Osteocyte (in vitro differentiated cells): Measurements from ENCODE around the gene TUBB6. TPM values are rescaled to one million over a fixed set of nuclear protein-coding genes. Genes with fewer than 3 reads are reported as not detected.
A peak's percentile ranks its signal among the peaks of the same experiment; 100 is the strongest.

ENCODE experiments used
- DNase-seq: peaks from one replicate; pipeline ENCODE4 v3.0.0; 2021; ENCODE audit warnings: mixed read lengths; ENCODE audit not compliant: unreplicated experiment; ENCODE audit errors: extremely low spot score
- H3K27ac Mint-ChIP-seq: one replicate; pipeline ENCODE4 v1.8.0; 2021; ENCODE audit warnings: mild to moderate bottlenecking, mixed read lengths; ENCODE audit not compliant: unreplicated experiment
- H3K27me3 Mint-ChIP-seq: one replicate; pipeline ENCODE4 v1.8.0; 2021; ENCODE audit warnings: mixed read lengths; ENCODE audit not compliant: unreplicated experiment
- H3K36me3 Mint-ChIP-seq: one replicate; pipeline ENCODE4 v1.8.0; 2021; ENCODE audit warnings: mixed read lengths; ENCODE audit not compliant: unreplicated experiment
- H3K4me1 Mint-ChIP-seq: one replicate; pipeline ENCODE4 v1.8.0; 2021; ENCODE audit warnings: mixed read lengths; ENCODE audit not compliant: unreplicated experiment
- H3K4me3 Mint-ChIP-seq: one replicate; pipeline ENCODE4 v1.8.0; 2021; ENCODE audit warnings: mild to moderate bottlenecking, moderate library complexity, mixed read lengths; ENCODE audit not compliant: unreplicated experiment
- H3K9me3 Mint-ChIP-seq: one replicate; pipeline ENCODE4 v1.8.0; 2021; ENCODE audit warnings: mixed read lengths; ENCODE audit not compliant: unreplicated experiment
- total RNA-seq: library from RNA; stranded (reverse); gene quantifications from 2 replicates; pipeline ENCODE4 v1.2.1, GENCODE V29; 2021
- TF ChIP-seq, protein P1 (sequence below): fragments of 200-600 bp; sonication (generic); IDR thresholded peaks from 2 replicates; pipeline ENCODE4 v1.5.0; 2021; ENCODE audit warnings: antibody characterized with exemption, mild to moderate bottlenecking, moderate library complexity

The TUBB6 gene
- total RNA-seq, 1 donor from 2014 or later = 116 TPM

GRCh38 chr18:12304351-12305210 lies 3.5 kb upstream of the TUBB6 start:
- Mint-ChIP-seq H3K27me3 (peaks cover 1% of the 10 kb centered on the region), H3K4me1 (peaks cover 22% of the 10 kb centered on the region), H3K36me3 (peaks cover 1% of the 10 kb centered on the region), H3K4me3 (no peak overlapping the region), H3K9me3 (no peaks in the 10 kb centered on the region), H3K27ac (no peak overlapping the region)
- no peak for DNase-seq
- TF ChIP-seq, protein P1, sequence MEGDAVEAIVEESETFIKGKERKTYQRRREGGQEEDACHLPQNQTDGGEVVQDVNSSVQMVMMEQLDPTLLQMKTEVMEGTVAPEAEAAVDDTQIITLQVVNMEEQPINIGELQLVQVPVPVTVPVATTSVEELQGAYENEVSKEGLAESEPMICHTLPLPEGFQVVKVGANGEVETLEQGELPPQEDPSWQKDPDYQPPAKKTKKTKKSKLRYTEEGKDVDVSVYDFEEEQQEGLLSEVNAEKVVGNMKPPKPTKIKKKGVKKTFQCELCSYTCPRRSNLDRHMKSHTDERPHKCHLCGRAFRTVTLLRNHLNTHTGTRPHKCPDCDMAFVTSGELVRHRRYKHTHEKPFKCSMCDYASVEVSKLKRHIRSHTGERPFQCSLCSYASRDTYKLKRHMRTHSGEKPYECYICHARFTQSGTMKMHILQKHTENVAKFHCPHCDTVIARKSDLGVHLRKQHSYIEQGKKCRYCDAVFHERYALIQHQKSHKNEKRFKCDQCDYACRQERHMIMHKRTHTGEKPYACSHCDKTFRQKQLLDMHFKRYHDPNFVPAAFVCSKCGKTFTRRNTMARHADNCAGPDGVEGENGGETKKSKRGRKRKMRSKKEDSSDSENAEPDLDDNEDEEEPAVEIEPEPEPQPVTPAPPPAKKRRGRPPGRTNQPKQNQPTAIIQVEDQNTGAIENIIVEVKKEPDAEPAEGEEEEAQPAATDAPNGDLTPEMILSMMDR = no peak

GRCh38 chr18:12305211-12305610 lies 2.8 kb upstream of the TUBB6 start:
- no peak overlapping the region for H3K4me3 Mint-ChIP-seq
- H3K4me1 Mint-ChIP-seq = peaks cover 27% of the 10 kb centered on the region
- H3K36me3 Mint-ChIP-seq = peaks cover 6% of the 10 kb centered on the region
- TF ChIP-seq, protein P1 = no peak
- DNase-seq = no peak
- no peaks in the 10 kb centered on the region for H3K9me3 Mint-ChIP-seq
- H3K27me3 Mint-ChIP-seq = no peaks in the 10 kb centered on the region
- no peak overlapping the region for H3K27ac Mint-ChIP-seq

- Mint-ChIP-seq H3K9me3 (no peaks in the 10 kb centered on the region), H3K27me3 (no peaks in the 10 kb centered on the region), H3K27ac (peak overlapping the region; percentile 98), H3K36me3 (peaks cover 12% of the 10 kb centered on the region), H3K4me1 (peaks cover 32% of the 10 kb centered on the region), H3K4me3 (peak overlapping the region; percentile 91)
- TF ChIP-seq, protein P1 = no peak
- no peak for DNase-seq
These were observed 2.0 kb upstream of the TUBB6 start for GRCh38 chr18:12305930-12306629.

DNA sequence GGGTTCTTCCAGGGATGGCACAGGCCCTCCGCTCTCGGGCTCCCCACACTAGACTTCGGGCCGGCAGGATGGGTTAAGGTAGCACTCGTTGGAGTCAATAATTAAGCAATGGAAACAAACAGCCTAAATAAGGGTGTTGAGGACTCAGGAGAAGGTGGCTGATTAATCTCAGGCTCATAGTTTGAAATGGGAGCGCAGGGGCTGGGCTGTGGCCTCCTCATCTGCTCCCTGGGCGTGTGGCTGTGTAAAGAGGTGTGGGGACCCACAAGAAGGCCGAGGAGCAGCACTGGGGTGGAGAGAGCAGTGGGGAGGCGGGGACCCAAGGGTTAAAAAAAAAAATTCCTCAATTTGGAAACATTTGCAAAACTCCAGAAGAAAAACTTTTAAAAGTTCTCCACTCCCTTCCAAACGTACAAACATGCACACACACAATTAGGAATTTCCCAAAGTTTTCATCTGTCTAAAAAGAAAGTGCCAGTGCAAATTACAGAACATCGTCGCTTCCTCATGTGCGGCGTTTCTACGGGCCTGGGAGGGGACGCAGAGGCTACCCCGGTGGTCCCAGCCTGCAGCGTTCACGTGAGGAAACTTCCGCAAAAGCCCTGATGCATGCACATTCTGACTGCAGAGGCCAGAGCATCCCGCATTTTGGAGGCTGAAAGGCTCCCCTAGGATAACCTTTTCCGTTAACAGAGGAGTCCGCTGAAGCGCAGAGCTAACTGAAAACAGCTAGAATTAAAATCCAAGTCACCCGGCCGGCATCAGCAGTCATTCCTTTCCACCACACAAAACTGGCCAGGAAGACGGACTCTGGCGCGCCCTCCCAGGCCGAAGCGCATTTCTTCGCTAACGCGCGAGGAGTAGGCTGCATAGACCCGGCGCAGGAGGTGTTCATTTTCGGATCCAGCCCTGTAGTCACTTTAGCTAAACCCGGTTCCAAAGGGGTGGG lies 1.0 kb upstream of the TUBB6 start:
- Mint-ChIP-seq H3K36me3 (peaks cover 20% of the 10 kb centered on the region), H3K4me3 (peak overlapping the region; percentile 91), H3K27me3 (no peaks in the 10 kb centered on the region), H3K9me3 (peaks cover 5% of the 10 kb centered on the region), H3K27ac (peak overlapping the region; percentile 98), H3K4me1 (peaks cover 37% of the 10 kb centered on the region)
- no peak for DNase-seq
- TF ChIP-seq, protein P1 = no peak
